Right forelimb (tissue), 1 donor: Measurements from ENCODE around the gene NR1D1.

ENCODE experiments used
- DNase-seq: peaks from one replicate; pipeline ENCODE4 v3.0.0-alpha.2; 2018

NR1D1 gene

DNA sequence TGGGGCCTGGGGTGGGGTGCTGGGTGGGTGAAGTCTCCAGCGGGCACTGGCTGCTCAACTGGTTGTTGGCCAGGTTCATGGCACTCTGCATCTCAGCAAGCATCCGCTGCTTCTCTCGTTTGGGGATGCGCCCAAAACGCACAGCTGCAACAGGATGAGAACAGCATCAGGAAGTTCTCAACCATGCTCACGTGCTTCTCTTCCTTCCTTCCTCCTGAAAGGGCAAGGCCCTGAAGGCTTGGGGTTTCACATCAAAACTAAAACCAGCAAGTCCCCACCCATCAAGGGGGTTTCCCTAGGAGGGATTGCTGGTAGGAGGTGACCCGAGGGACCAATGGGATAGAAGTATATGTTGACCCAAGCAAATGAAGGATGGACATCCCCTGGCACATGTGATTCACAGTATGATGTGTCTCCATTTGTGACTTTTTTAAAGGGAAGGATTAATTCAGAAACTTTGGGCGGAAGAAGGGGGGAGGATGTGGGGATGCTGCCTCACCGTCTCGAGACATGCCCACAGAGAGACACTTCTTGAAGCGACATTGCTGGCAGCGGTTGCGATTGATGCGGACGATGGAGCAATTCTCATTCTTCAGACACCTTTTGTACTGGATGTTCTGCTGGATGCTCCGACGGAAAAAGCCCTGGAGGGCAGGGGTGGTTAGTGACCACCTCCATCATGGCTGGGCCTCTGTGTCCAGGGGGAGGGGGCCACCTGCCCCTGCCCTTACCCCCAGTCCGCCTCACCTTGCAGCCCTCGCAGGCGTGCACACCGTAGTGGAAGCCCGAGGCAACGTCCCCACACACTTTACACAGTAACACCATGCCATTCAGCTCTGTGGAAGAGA lies 4.2 kb downstream of the NR1D1 start:
- no peak for DNase-seq

DNA sequence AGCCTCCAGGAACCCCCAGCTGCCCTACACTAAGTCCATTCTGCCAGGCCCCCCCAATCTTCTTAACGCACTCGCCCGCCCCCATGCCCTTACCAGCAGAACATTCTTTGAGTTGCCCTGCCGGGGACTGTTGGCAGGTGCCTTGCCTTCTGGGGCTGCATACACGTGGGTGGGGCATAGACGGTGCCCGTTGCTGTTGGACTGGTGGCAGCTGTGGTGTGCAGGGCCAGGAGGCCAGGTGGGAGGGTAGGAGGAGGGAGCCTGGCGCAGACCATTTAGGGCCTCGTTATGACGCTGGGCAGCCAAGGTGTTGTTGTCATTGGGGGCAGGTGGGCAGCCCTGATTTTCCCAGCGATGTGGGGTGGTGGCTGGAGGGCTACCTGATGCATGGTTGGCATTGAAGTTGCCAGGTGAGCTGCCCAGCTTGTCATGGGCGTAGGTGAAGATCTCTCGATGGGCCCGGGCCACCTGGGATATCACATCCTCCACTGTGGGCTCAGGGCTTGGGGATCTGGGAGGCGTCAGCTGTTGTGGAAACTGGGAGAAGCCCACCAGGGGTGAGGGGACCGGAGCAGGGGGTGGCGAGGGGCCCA lies 4.9 kb downstream of the NR1D1 start:
- no peak for DNase-seq

DNA sequence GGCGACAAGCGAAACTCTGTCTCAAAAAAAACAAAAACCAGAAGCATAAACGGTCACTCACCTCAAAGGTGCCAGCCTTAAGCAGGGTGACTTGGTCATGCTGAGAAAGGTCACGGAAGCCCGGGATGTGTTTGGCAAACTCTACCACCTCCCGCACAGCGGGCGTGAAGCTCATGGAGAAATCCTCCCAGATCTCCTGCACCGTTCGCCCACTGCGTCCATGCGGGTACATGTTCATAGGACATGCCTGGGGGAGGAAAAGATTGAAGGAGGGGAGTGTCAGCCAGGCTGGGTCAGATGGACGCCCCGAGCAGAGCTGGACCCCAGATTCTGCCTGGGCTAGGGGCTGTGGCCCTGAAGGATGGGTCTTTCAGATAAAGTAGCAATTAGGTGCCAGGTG lies 5.5 kb downstream of the NR1D1 start:
- no peak for DNase-seq

DNA sequence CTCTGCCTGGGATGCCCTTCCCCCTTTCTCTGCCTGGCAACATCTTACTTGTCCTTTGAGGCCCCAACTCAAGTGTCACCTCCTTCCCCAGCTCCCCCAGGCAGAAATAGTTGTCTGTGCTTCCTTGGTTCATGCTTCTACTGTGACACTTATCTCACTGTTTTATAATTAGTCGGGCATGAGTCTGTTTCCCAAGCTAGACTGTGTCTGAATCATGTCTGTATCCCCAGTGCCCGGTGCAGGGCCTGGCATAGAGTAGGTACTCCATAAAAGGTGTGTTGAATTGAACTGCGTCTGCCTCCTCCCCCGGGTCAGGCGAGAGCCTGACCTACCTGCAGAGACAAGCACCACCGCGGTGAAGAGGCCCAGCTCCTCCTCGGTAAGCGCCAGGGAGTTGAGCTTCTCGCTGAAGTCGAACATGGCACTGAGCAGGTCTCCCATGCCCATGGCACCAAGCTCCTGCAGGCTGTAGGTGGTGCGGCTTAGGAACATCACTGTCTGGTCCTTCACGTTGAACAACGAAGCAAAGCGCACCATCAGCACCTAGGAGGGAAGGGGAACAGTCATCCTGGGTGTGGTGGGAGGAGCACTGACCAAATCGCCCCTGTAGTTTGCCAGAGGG lies 6.7 kb downstream of the NR1D1 start:
- DNase-seq: no peak

DNA sequence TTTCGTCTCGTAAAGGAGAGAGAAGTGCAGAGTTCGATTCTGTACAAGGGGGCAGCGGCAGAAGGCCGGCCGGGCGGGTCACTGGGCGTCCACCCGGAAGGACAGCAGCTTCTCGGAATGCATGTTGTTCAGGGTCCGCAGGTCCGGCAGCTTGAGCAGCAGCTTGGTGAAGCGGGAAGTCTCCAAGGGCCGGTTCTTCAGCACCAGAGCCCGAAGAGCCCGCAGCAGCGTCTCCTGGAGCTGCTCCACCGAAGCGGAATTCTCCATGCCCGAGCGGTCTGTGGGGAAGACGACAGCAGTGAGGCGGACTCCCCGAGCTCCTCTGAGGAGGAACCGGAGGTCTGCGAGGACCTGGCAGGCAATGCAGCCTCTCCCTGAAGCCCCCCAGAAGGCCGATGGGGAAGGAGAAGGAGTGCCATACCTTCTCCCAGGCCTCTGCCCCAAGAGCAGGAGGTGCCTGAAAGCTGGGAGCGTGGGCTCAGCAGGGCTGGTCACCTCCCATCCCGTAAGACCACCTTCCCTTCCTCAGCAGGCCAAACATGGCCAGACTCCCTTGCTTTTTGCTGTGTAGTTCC lies 7.3 kb downstream of the NR1D1 start:
- no peak for DNase-seq

DNA sequence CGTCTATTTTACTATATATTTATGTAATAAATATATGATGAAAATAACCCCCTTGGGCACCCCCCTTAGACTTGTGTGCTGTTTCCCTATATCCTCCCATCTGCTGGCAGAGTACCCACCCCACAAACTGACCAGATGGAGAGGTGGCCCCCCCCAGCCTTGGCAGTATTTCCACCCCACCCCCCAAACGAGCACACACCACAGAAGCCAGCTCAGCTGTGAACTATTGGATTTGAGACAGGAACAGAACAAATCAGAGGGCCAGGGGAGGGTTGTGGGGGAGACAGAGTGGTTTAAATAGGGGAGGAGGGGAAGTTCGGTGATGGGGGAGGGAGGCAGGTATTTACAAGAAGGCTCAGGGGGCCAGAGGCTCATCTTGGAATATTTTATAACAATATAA lies 7.8 kb downstream of the NR1D1 start:
- no peak for DNase-seq

DNA sequence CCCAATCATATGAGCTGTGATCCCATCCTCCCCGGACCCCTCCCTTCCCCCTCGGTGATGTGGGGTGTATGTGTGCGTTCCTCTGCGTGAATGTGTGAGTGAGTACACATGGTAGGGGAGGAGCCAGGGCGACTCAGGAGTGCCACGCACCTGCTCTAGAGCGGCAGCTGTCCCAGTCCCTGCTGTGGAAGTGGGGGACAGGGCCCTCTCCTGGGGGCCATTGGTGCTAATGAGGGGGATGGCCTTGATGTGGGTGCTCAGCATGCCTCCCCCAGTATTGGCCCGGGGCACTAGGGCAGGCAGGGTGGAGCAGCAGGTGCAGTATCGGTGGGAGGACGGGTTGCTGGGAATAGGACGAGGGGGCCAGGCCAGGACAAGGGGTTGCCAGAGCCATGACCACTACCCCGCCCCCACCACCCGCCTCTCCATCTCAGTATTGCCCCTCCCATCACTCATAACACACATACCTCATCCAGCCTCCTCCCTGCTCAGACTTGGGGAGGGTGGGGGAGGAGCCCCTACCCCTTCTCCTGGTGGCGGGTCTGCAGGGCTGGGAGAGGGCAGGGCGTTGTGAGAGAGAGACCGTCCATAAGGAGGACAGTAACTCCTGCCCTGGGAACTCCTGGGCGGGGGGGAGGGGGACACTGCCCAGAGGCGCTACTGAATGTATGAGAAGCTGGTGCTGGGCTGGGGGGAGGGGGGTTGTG lies 8.5 kb downstream of the NR1D1 start:
- DNase-seq: no peak

DNA sequence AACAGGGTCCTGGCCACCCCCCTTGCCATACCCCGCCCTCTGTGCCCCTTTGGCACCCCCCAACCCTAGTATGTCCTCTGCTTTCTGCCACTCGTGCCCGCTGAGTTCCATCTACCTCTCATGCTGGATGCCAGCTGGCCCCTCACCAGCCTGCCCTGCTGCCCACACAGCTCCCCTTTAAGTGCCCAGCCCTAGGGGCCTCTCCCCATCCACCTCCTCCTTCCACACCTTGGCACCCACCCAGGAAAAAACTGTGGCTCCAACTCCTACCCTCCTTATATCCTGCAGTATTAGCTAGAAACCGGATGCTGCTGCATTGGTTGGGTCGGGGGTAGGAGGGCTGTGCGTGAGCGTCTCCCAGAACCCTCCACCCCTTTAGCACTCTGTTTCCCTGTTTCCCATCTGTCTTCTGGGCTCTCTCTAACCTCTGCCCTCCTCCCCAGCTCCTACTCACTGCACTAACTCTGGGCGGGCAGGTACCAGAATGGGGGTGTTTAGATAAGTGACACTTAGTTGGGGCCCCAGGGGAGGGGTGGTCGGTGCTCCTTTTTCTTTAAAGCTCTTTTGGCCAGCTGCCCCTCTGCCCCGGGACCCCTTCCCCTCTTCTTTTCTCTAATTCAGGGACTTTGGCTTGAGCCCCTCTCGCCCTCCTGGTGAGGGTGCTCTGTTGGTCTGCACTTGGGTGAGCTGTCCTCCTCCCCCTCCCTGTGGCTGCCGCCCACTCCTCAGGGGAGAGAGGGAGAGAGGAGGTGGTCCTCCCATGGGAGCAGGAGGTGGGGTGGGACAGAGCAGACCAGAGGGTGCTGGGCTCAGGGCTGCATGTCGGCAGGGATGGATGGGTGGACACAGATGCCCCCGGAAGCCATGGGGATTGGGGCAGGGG lies 9.9 kb downstream of the NR1D1 start:
- no peak for DNase-seq

DNA sequence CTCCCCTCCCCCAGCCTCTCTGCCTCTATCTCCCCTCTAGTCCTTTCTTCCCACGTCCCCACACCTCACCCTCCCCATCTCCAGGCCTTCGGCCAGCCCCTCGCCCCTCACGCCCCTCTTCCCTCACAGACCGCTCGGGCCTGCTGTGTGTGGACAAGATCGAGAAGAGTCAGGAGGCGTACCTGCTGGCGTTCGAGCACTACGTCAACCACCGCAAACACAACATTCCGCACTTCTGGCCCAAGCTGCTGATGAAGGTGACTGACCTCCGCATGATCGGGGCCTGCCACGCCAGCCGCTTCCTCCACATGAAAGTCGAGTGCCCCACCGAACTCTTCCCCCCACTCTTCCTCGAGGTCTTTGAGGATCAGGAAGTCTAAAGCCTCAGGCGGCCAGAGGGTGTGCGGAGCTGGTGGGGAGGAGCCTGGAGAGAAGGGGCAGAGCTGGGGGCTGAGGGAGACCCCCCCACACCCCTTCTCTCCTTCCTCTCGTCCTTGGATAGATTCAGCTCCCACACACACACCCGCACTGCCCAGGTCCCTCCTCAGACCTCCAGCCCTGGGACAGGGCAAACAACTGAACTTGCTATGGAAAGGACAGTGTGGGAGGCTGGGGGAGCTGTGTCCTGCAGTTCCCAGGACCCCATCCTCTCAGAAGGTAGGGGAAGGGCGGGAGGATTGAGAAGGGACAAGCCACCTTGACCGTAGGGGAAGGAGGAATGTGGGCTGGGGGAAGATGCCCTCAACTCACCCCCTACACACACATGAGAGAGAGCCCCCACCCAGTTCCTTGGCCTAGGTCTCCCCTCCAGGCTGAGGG lies 11.1 kb downstream of the NR1D1 start:
- DNase-seq: no peak

DNA sequence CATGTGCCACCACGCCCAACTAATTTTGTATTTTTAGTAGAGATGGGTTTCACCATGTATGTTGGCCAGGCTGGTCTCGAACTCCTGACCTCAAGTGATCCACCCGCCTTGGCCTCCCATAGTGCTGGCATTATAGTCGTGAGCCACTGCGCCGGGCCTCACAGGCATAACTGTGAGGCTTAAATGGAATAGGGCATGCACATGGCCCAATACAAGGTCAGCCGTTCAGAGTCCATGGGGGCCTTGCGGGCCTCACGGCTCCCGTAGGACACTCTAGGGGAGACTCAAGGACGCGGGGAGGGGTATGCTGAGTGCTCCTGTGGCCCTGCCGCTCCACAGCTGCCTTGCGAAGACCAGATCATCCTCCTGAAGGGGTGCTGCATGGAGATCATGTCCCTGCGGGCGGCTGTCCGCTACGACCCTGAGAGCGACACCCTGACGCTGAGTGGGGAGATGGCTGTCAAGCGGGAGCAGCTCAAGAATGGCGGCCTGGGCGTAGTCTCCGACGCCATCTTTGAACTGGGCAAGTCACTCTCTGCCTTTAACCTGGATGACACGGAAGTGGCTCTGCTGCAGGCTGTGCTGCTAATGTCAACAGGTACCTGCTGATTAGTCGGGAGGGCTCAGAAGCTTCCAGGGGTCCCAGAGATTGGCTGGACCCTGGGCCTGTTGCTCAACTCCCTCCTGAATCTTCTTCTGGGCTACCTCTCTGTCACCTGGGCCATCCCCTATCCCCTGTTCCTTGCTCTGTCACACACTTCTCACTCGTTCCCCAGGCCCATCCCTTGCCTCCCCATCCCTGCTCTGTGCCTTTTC lies 12.3 kb downstream of the NR1D1 start:
- DNase-seq: no peak

DNA sequence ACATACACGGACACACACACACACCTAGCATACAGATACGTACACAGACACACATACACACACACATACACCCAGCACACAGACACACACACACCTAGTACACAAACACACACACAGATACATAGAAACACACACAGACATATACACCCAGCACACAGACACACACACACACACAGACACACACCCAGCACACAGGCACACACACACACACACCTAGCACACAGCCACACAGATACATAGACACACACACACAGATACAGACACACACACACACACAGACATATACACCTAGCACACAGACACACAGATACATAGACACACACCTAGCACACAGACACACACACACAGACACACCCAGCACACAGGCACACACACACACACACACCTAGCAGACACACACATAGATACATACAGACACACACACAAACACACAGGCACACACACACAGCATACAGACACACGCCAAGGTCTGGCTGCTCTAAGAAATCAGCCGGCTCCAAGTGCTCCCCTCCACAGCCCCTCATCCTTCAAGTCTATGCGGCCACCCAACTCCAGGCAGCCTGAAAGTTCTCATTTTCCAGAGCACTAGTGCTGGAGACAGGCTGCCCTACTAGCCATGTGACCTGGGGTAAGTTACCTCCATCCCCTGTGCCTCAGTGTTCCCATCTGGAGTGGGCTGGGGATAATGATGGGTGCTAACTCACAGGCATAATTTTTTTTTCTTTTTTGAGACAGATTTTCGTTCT lies 13.2 kb downstream of the NR1D1 start:
- no peak for DNase-seq

DNA sequence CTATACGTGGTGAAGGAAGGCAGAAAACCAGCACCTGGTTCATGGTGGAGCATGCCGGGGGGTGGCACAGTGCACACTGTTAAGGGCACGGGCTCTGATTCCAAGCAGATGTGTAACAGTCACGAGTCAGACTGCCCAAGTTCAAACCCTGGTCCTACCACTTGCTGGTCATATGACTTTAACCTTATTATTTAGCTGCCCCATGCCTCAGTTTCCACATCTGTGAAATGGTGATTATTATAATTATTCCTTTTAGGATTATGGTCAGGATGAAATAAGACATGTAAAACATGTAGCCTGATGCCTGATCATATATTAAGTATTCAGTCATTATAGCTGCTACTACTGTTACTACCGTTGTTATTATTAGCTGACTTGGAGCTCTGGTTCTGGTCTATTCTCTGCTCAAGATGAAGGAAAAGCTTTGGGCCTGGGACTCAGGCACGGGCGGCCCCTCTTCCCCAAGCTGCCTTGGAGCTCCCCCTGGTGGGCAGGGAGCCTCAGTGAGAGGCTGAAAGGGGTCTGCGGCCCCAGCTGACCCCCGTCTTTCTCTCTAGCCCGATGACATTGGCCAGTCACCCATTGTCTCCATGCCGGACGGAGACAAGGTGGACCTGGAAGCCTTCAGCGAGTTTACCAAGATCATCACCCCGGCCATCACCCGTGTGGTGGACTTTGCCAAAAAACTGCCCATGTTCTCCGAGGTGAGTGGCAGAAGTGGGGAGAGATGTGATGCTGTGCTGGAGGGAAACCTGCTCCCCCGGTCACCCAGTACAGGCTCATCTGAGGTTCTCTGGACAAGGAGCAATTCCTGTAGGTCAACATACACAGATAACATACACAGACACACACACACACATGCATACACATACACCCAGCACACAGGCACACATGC lies 14.0 kb downstream of the NR1D1 start:
- DNase-seq: no peak

DNA sequence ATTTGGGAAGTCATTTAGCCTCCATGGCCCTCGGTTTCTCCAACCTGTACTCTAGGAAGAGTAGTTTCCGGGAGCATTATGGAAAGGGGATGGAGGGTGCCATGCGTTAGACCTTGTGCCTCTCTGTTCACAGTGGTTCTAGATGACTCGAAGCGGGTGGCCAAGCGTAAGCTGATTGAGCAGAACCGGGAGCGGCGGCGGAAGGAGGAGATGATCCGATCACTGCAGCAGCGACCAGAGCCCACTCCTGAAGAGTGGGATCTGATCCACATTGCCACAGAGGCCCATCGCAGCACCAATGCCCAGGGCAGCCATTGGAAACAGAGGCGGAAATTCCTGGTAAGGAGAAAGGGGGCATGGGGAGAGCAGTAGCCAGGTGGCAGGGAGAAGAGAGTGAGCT lies 15.9 kb downstream of the NR1D1 start:
- no peak for DNase-seq

DNA sequence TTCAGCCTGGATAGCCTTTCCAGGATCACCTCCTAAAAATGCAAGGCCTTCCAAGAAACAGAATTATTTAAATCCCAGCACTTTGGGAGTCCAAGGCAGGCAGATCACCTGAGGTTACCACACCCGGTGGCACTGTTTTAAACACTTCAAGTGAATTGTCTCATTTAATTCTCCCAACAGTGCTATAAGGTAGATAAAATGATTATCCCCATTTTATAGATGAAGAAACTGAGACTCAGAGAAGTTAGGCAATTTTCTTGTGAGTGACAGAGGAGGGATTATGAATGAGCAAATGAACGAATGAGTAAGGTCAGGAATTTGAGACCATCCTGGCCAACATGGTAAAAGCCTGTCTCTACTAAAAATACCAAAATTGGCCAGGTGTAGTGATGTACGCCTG lies 20.8 kb downstream of the NR1D1 start:
- DNase-seq: no peak

DNA sequence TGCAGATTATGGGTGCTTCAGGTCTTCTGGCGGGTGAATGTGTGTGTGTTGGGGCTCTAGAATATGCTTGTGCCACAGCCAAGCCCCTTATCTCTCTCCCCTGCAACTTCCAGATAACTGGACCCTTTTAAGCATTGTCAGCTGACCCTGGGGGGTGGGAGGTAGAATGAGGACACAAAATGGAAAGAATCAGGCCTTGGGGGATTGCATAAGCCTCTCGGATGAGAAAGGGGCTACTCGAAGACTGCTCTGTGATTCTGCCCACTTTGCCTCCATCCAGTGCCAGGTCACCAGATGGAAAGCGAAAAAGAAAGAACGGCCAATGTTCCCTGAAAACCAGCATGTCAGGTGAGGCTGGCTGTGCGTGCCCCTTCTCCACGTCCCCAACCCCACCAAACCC lies 23.8 kb downstream of the NR1D1 start:
- DNase-seq: no peak

DNA sequence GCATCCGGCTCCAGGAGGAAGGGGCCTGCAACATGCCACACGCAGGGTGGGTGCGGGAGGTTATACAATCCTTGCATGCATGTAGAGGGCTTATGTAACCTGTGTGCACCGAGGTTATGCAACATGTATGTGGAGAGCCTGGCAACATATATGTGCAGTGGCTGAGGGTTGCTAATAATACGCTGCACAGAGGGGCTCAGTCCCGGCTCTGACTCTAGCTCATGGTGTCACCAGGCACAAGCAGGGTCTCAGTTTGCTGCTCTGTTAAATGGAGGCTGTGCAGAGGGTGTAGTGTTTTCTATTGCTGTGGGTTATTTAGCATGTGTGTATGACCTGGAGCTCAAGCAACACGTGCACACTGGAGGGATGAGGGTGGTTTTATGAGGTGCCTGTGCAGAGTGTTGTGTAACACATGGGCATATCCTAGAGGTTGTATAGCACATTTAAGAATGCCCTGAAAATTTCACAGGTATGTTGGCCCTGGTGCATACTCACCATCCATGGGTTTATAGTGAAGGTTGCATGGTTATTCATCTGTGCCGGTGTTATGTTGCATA lies 24.4 kb downstream of the NR1D1 start:
- DNase-seq: no peak

DNA sequence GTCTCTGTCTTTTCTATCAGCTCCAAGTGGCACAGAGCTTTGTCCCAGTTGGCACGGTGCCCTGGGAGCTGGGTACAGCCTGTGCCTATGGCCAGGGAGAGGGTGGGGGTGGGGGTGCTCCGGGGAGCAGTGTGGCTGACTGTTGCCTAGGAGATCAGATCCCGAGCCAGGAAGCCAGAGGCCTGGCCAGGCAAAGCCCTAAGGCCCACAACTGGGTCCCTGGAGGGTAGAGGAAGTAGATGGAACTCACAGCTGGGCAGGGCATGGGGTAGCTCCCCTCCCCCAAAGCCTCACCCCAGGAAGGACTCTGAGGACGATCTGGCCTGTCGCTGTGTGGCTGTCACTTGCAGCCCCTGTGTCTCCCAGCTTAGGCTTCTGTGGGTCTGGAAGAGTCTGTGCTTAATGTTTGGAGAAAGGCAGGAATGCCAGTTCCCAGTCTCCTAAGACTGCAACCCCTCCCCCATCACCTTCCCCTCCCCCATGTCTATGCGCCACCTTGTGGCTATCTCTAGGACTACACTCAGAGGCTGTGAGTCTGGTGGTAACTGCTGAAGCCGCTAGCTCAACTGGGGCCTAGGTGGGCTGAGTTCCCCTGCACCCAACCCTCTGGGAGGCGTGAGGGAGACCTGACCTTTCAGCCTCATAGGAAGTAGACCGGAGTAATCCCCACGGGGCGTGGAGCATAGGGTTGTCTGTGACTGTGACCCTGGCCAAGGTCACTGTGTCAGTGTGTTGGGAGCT lies 25.0 kb downstream of the NR1D1 start:
- DNase-seq: peak; percentile 77

DNA sequence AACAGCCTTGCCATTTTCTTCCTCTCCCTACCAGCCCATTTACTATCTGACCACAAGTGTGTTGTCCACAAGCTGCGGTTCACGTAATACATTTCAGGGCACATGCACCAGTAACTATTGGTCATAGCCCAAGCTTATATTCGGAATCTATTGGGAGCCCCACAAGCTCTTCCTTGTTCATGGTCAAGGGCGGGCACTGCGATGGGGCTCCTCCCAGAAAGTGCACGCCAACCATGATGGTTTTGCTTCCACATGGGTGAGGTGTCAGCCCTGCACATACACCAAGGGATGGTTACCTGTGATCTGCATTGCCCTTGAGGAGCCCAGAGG lies 25.6 kb downstream of the NR1D1 start:
- no peak for DNase-seq
